ENCODE data around the gene NRXN3.

GRCh38 chr14:78851189-78851588, 681.0 kb downstream of the NRXN3 start:
- TF ChIP-seq, protein P1, sequence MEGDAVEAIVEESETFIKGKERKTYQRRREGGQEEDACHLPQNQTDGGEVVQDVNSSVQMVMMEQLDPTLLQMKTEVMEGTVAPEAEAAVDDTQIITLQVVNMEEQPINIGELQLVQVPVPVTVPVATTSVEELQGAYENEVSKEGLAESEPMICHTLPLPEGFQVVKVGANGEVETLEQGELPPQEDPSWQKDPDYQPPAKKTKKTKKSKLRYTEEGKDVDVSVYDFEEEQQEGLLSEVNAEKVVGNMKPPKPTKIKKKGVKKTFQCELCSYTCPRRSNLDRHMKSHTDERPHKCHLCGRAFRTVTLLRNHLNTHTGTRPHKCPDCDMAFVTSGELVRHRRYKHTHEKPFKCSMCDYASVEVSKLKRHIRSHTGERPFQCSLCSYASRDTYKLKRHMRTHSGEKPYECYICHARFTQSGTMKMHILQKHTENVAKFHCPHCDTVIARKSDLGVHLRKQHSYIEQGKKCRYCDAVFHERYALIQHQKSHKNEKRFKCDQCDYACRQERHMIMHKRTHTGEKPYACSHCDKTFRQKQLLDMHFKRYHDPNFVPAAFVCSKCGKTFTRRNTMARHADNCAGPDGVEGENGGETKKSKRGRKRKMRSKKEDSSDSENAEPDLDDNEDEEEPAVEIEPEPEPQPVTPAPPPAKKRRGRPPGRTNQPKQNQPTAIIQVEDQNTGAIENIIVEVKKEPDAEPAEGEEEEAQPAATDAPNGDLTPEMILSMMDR (optimal IDR thresholded peaks at IDR 0.05 in 1 of 3, IDR thresholded peaks at IDR 0.05 in 1 of 3, conservative IDR thresholded peaks at IDR 0.05 in 1 of 3; ENCODE audit: extremely low read depth in 1 of 3, insufficient read depth in 2 of 3, low read length in 3 of 3), result no peak
- no peak for TF ChIP-seq EZH2 (IDR thresholded peaks at IDR 0.05; ENCODE audit: low read length)
